GM12878 (cell line): Measurements from ENCODE around the gene NXPH2. TPM values are rescaled to one million over a fixed set of nuclear protein-coding genes. Genes with fewer than 3 reads are reported as not detected.

Source experiments
- ATAC-seq: fragments of 200-7000 bp; cut with Tn5 transposase; 3 replicates; pipeline ENCODE4 v1.9.1; 2020; ENCODE audit warnings: mild to moderate bottlenecking, moderate library complexity
- BruUV-seq: library from RNA; stranded (reverse); fragments of 400-500 nt; replicated peaks from 2 replicates; lab custom pipeline; 2021; lab: Mats Ljungman, UMichigan
- CTCF ChIA-PET: fragments of 300-600 bp; sonication (Branson Sonifier 250); formaldehyde crosslinking; extraction: SDS; loops from one replicate; lab custom pipeline; 2021; ENCODE audit warnings: inconsistent platforms; lab: Yijun Ruan, JAX
- POLR2A ChIA-PET: fragments of 350-600 bp; formaldehyde crosslinking; extraction: SDS; loops from one replicate; lab custom pipeline; 2021; ENCODE audit warnings: inconsistent platforms; lab: Charles Lee
- RAD21 ChIA-PET: fragments of 300-600 bp; sonication (Branson Sonifier 250); formaldehyde crosslinking; loops from one replicate; lab custom pipeline; 2023; ENCODE audit warnings: antibody characterized with exemption; ENCODE audit not compliant: unreplicated experiment; lab: Charles Lee
- SMC1A ChIA-PET: fragments of 300-600 bp; sonication (Branson Sonifier 250); formaldehyde crosslinking; loops from one replicate; lab custom pipeline; 2023; ENCODE audit not compliant: unreplicated experiment, uncharacterized antibody; lab: Charles Lee
- DNase-seq: peaks from one replicate; pipeline ENCODE4 v3.0.0-alpha.2; 2011; ENCODE audit warnings: low read depth, low spot score
- FAIRE-seq: peaks from 3 replicates; lab custom pipeline; 2011; peaks lifted over from hg19 to GRCh38; lab: Jason Lieb, UNC
- H2AFZ ChIP-seq: 2 replicates; pipeline ENCODE4 v1.6.0; 2011; ENCODE audit warnings: low read depth, low read length, control low read depth; ENCODE audit not compliant: control insufficient read depth
- H3K27ac ChIP-seq: 2 replicates; pipeline ENCODE4 v1.5.1; 2011; ENCODE audit warnings: control low read depth; ENCODE audit not compliant: control insufficient read depth, insufficient read depth
- H3K27me3 ChIP-seq, 2 experiments: replicated peaks in 1 of 2; 2 replicates each; pipeline versions ENCODE4 v1.6.0 to v1.6.1; 2011; ENCODE audit warnings: low read length in 1 of 2; ENCODE audit not compliant: control insufficient read depth in 2 of 2, insufficient read depth in 2 of 2
- H3K36me3 ChIP-seq, 2 experiments: 2 replicates each; pipeline ENCODE4 v1.5.1; 2011; ENCODE audit warnings: low read length in 1 of 2; ENCODE audit not compliant: control insufficient read depth in 2 of 2, insufficient read depth in 2 of 2
- H3K4me1 ChIP-seq: 2 replicates; pipeline ENCODE4 v1.6.1; 2011; ENCODE audit warnings: mild to moderate bottlenecking, low read length, moderate library complexity, mixed read lengths; ENCODE audit not compliant: control insufficient read depth, insufficient read depth
- H3K4me2 ChIP-seq: 2 replicates; pipeline ENCODE4 v1.6.0; 2011; ENCODE audit warnings: control low read depth; ENCODE audit not compliant: control insufficient read depth, insufficient read depth
- H3K4me3 ChIP-seq: fragments of 200-600 bp; sonication (generic); 2 replicates; pipeline ENCODE4 v1.5.1; 2016
- H3K79me2 ChIP-seq: 2 replicates; pipeline ENCODE4 v1.6.0; 2011; ENCODE audit warnings: low read length; ENCODE audit not compliant: control insufficient read depth, insufficient read depth
- H3K9ac ChIP-seq: 2 replicates; pipeline ENCODE4 v1.8.0; 2011; ENCODE audit warnings: low read length, control low read depth, mixed read lengths; ENCODE audit not compliant: control insufficient read depth, insufficient read depth
- H3K9me3 ChIP-seq: replicated peaks from 3 replicates; pipeline ENCODE4 v1.5.1; 2011; ENCODE audit warnings: mild to moderate bottlenecking, low read length; ENCODE audit not compliant: control insufficient read depth, insufficient read depth
- H4K20me1 ChIP-seq: 2 replicates; pipeline ENCODE4 v1.6.0; 2011; ENCODE audit not compliant: control insufficient read depth, insufficient read depth
- MYC ChIP-seq: IDR thresholded peaks from 2 replicates; pipeline ENCODE4 v1.6.1; 2011; ENCODE audit warnings: mild to moderate bottlenecking, low read length, moderate library complexity, inconsistent platforms; ENCODE audit not compliant: insufficient read depth, insufficient replicate concordance, insufficient read length, severe bottlenecking
- SUZ12 ChIP-seq: fragments of 200-600 bp; sonication (generic); IDR thresholded peaks from one replicate; pipeline ENCODE4 v1.6.1; 2018; ENCODE audit warnings: antibody characterized with exemption, mild to moderate bottlenecking; ENCODE audit not compliant: unreplicated experiment
- WGBS: methylation state at CpG from one replicate; pipeline ENCODE4 v1.1.6; 2016; ENCODE audit warnings: low lambda C conversion rate; ENCODE audit not compliant: insufficient replicate concordance, insufficient coverage; ENCODE audit errors: missing lambda C conversion rate; 5-methylcytosine and 5-hydroxymethylcytosine counted together
- in situ Hi-C: fragments of 300-500 bp; cut with MboI; formaldehyde crosslinking; loops from 9 replicates; pipeline ENCODE4 v1.14.3; 2018; ENCODE audit warnings: mixed read lengths
- intact Hi-C: fragments of 100-400 bp; cut with micrococcal nuclease; formaldehyde crosslinking; loops from one replicate; pipeline ENCODE4 v1.14.2; 2022; ENCODE audit not compliant: unreplicated experiment
- polyA plus RNA-seq, 11 experiments: library from polyadenylated mRNA; depleted of rRNA in 4 of 11; unstranded in 6 of 11; stranded (reverse) in 5 of 11; fragments of >200 nt; fragmentation: Nextera tagmentation in 4 of 11; fragmentation: Illumina TruSeq in 1 of 11; extraction: Ambion mirVana in 4 of 11; extraction: Trizol in 1 of 11; gene quantifications; 1 replicate in 1 of 11; 2 replicates in 10 of 11; pipeline versions ENCODE4 v1.2.1 to v1.2.3, GENCODE V29; 2011 to 2016; ENCODE audit warnings: inconsistent platforms in 2 of 11, missing spikeins in 2 of 11, low read depth in 1 of 11
- total RNA-seq, 4 experiments: library from RNA; depleted of rRNA in 3 of 4; stranded (reverse); fragments of >200 nt in 3 of 4; fragmentation: Illumina TruSeq in 1 of 4; extraction: Trizol in 1 of 4; gene quantifications; 2 replicates each; pipeline versions ENCODE4 v1.2.1 to v1.2.3, GENCODE V29; 2013 to 2021
- TF ChIP-seq, protein P1 (sequence below): IDR thresholded peaks from 2 replicates; pipeline ENCODE4 v1.6.1; 2011; ENCODE audit warnings: borderline replicate concordance, low read depth, mild to moderate bottlenecking, moderate library complexity, mixed read lengths, low read length; ENCODE audit not compliant: insufficient read depth; ENCODE audit errors: extremely low read length
- TF ChIP-seq, protein P2 (sequence below): fragments of 450-650 bp; IDR thresholded peaks from 2 replicates; pipeline ENCODE4 v1.6.1; 2018; ENCODE audit warnings: borderline replicate concordance, mild to moderate bottlenecking; ENCODE audit not compliant: partially characterized antibody

Gene NXPH2
- total and polyA plus RNA-seq, 10 of the 15 experiments (the other 5 are each of a cell fraction or from before 2014, with no cell fraction given) = not detected

DNA sequence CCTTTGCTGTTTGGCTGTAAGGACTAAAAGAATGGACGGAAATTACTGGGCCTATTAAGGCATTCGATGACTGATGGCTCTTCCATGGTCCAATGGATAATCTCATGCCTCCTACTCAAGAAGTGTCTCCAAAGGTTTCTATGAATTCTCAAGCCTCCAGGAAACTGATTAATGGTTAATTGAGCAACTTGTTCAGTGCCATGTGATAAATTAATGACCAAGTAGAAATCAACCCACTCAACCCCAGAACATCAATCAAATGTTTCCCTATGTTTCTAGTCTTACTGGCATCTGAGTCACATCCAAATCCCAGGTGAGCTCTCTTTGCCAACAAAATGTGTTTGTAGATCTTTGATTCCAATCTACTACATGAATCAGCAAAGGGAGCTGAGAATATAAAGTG, 103.6 kb downstream of the NXPH2 start:
- SMC1A ChIA-PET = interaction anchor here (1.0 kb wide), 1 partner anchor 10 kb away, joined by 3 read pairs; no protein-coding TSS in a partner anchor
- FAIRE-seq = no peak
- Histone ChIP-seq H3K4me3 (no peak overlapping the region), H3K9ac (no peak overlapping the region), H3K27me3 (peaks cover 0 to 3% of the 10 kb centered on the region in 2 experiments; a peak in 1 of 4 replicates), H3K79me2 (no peaks in the 10 kb centered on the region), H3K9me3 (no peaks in the 10 kb centered on the region), H3K4me1 (no peaks in the 10 kb centered on the region), H3K4me2 (no peak overlapping the region), H2AFZ (no peak overlapping the region), H4K20me1 (no peaks in the 10 kb centered on the region), H3K36me3 (no peaks in the 10 kb centered on the region), H3K27ac (no peak overlapping the region)
- RAD21 ChIA-PET = no interaction called here
- no peak for ATAC-seq
- POLR2A ChIA-PET = no interaction called here
- in situ Hi-C loops (no loop called here), intact Hi-C loops (no loop called here)
- CTCF ChIA-PET = interaction anchor here (0.5 to 1.0 kb wide), 2 partner anchors 49 to 303 kb away, joined by 3 to 4 read pairs; no protein-coding TSS in a partner anchor
- BruUV-seq = no TSS peak
- DNase-seq = no peak
- TF ChIP-seq SUZ12 (no peak), MYC (no peak)
- TF ChIP-seq, protein P1, sequence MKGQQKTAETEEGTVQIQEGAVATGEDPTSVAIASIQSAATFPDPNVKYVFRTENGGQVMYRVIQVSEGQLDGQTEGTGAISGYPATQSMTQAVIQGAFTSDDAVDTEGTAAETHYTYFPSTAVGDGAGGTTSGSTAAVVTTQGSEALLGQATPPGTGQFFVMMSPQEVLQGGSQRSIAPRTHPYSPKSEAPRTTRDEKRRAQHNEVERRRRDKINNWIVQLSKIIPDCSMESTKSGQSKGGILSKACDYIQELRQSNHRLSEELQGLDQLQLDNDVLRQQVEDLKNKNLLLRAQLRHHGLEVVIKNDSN = no peak
- TF ChIP-seq, protein P2, sequence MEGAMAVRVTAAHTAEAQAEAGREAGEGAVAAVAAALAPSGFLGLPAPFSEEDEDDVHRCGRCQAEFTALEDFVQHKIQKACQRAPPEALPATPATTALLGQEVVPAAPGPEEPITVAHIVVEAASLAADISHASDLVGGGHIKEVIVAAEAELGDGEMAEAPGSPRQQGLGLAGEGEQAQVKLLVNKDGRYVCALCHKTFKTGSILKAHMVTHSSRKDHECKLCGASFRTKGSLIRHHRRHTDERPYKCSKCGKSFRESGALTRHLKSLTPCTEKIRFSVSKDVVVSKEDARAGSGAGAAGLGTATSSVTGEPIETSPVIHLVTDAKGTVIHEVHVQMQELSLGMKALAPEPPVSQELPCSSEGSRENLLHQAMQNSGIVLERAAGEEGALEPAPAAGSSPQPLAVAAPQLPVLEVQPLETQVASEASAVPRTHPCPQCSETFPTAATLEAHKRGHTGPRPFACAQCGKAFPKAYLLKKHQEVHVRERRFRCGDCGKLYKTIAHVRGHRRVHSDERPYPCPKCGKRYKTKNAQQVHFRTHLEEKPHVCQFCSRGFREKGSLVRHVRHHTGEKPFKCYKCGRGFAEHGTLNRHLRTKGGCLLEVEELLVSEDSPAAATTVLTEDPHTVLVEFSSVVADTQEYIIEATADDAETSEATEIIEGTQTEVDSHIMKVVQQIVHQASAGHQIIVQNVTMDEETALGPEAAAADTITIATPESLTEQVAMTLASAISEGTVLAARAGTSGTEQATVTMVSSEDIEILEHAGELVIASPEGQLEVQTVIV = no peak
- 57% methylated on average over 2 of the region's 2 CpGs for WGBS
